Caco-2 (cell line): ENCODE measurements around the gene CCAR1. TPM values are rescaled to one million over a fixed set of nuclear protein-coding genes. Genes with fewer than 3 reads are reported as not detected.
"Not testable (repeated sequence)": the region's sequence is repeated elsewhere in the genome, so short reads cannot be mapped to it uniquely, and the experiment has no call there.

ENCODE experiments used
- BruUV-seq: library from RNA; stranded (reverse); fragments of 400-500 nt; replicated peaks from 2 replicates; lab custom pipeline; 2021; lab: Mats Ljungman, UMichigan
- CTCF ChIA-PET: fragments of 300-600 bp; sonication (Branson Sonifier 250); formaldehyde crosslinking; loops from one replicate; lab custom pipeline; 2022; ENCODE audit warnings: antibody characterized with exemption; lab: Charles Lee
- POLR2A ChIA-PET: fragments of 300-600 bp; sonication (Branson Sonifier 250); formaldehyde crosslinking; loops from one replicate; lab custom pipeline; 2022; ENCODE audit warnings: antibody characterized with exemption; lab: Charles Lee
- DNase-seq, 2 experiments: peaks; one replicate each; pipeline versions ENCODE4 v3.0.0 to v3.0.0-alpha.2; 2020 to 2022
- H3K27me3 ChIP-seq: replicated peaks from 2 replicates; pipeline ENCODE4 v1.6.0; 2011; ENCODE audit warnings: low read length; ENCODE audit not compliant: control insufficient read depth, insufficient read depth
- H3K36me3 ChIP-seq: 2 replicates; pipeline ENCODE4 v1.5.1; 2011; ENCODE audit warnings: low read length; ENCODE audit not compliant: control insufficient read depth, insufficient read depth
- H3K4me1 ChIP-seq: fragments of 250-450 bp; sonication (Bioruptor Pico); 2 replicates; pipeline ENCODE4 v1.5.1; 2020; ENCODE audit warnings: mild to moderate bottlenecking
- H3K4me3 ChIP-seq: 2 replicates; pipeline ENCODE4 v1.5.1; 2011; ENCODE audit warnings: low read depth, mild to moderate bottlenecking, control low read depth, low read length
- H3K9me3 ChIP-seq: fragments of 250-450 bp; sonication (Bioruptor Pico); 2 replicates; pipeline ENCODE4 v1.5.1; 2020; ENCODE audit warnings: mild to moderate bottlenecking, moderate library complexity
- H3K27ac Mint-ChIP-seq: one replicate; pipeline ENCODE4 v1.8.0; 2022; ENCODE audit warnings: mixed read lengths; ENCODE audit not compliant: unreplicated experiment
- H3K27me3 Mint-ChIP-seq: one replicate; pipeline ENCODE4 v1.8.0; 2022; ENCODE audit warnings: mixed read lengths; ENCODE audit not compliant: insufficient read depth, unreplicated experiment
- H3K36me3 Mint-ChIP-seq: one replicate; pipeline ENCODE4 v1.8.0; 2022; ENCODE audit warnings: mild to moderate bottlenecking, mixed read lengths; ENCODE audit not compliant: insufficient read depth, unreplicated experiment
- H3K4me1 Mint-ChIP-seq: one replicate; pipeline ENCODE4 v1.8.0; 2022; ENCODE audit warnings: low read depth, mixed read lengths; ENCODE audit not compliant: unreplicated experiment
- H3K4me3 Mint-ChIP-seq: one replicate; pipeline ENCODE4 v1.8.0; 2022; ENCODE audit warnings: mild to moderate bottlenecking, moderate library complexity, mixed read lengths; ENCODE audit not compliant: unreplicated experiment
- H3K9me3 Mint-ChIP-seq: one replicate; pipeline ENCODE4 v1.8.0; 2022; ENCODE audit warnings: mixed read lengths; ENCODE audit not compliant: unreplicated experiment
- intact Hi-C: fragments of 100-400 bp; cut with micrococcal nuclease; formaldehyde crosslinking; loops from one replicate; pipeline ENCODE4 v1.10.0; 2022; ENCODE audit not compliant: unreplicated experiment
- total RNA-seq: library from RNA; stranded (reverse); gene quantifications from 2 replicates; pipeline ENCODE4 v1.2.3, GENCODE V29; 2022
- TF ChIP-seq, protein P1 (sequence below), 2 experiments: fragments of 200-600 bp in 1 of 2; IDR thresholded peaks; 1 replicate in 1 of 2; 2 replicates in 1 of 2; pipeline versions ENCODE4 v1.5.1 to v1.8.0; 2011 to 2022; ENCODE audit warnings: antibody characterized with exemption in 1 of 2, control low read depth in 1 of 2, inconsistent platforms in 1 of 2, low read depth in 1 of 2, low read length in 1 of 2, mild to moderate bottlenecking in 1 of 2, moderate library complexity in 1 of 2; ENCODE audit not compliant: insufficient read depth in 1 of 2, severe bottlenecking in 1 of 2, unreplicated experiment in 1 of 2

The CCAR1 gene
- total RNA-seq, 1 experiment from 2014 or later = 180 TPM

DNA sequence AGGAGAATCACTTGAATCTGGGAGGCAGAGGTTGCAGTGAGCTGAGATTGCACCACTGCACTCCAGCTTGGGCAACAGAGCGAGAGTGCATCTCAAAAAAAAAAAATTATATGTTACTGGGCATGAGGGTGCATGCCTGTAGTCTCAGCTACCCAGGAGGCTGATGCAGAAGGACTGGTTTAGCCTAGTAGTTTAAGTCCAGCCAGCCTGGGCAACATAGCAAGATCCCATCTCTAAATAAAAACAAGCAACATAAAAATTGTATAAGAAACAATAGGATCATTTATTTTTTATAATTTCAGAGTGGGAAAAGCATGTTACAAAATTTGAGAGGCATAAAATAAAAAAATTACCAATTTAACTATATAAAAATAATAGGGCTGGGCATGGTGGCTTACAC lies 15.5 kb upstream of the CCAR1 start:
- Mint-ChIP-seq H3K4me1 (no peaks in the 10 kb centered on the region), H3K9me3 (no peaks in the 10 kb centered on the region)
- BruUV-seq = no TSS peak

DNA sequence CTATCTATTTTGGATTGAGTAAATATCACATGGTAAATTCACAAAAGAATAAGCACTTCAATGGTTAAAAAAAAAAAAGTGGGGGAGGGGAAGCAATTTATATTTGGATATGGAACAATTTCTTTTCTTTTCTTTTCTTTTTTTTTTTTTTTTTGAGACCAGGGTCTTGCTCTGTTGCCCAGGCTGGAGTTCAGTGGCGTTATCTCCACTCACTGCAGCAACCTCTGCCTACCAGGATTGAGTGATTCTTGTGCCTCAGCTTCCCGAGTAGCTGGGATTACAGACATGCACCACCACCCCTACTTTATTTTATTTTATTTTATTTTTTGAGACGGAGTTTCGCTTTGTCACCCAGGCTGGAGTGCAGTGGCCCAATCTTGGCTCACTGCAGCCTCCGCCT lies 12.1 kb upstream of the CCAR1 start:
- H3K9me3 ChIP-seq, POLR2A ChIA-PET, H3K4me1 ChIP-seq, BruUV-seq, H3K27ac Mint-ChIP-seq, CTCF ChIA-PET, H3K4me3 Mint-ChIP-seq, H3K27me3 ChIP-seq, H3K27me3 Mint-ChIP-seq, intact Hi-C loops, H3K36me3 Mint-ChIP-seq, DNase-seq, H3K4me1 Mint-ChIP-seq, H3K4me3 ChIP-seq, H3K9me3 Mint-ChIP-seq, H3K36me3 ChIP-seq: not testable (repeated sequence)

More for the DNA sequence above, 15.5 kb upstream of the CCAR1 start:
- no peaks in the 10 kb centered on the region for H3K27me3 ChIP-seq
- TF ChIP-seq, protein P1, sequence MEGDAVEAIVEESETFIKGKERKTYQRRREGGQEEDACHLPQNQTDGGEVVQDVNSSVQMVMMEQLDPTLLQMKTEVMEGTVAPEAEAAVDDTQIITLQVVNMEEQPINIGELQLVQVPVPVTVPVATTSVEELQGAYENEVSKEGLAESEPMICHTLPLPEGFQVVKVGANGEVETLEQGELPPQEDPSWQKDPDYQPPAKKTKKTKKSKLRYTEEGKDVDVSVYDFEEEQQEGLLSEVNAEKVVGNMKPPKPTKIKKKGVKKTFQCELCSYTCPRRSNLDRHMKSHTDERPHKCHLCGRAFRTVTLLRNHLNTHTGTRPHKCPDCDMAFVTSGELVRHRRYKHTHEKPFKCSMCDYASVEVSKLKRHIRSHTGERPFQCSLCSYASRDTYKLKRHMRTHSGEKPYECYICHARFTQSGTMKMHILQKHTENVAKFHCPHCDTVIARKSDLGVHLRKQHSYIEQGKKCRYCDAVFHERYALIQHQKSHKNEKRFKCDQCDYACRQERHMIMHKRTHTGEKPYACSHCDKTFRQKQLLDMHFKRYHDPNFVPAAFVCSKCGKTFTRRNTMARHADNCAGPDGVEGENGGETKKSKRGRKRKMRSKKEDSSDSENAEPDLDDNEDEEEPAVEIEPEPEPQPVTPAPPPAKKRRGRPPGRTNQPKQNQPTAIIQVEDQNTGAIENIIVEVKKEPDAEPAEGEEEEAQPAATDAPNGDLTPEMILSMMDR (IDR thresholded peaks at IDR 0.05; ENCODE audit: insufficient read depth in 1 of 2, low read depth in 1 of 2, low read length in 1 of 2, severe bottlenecking in 1 of 2, unreplicated experiment in 1 of 2) = no peak
- ChIA-PET POLR2A (no interaction called here), CTCF (no interaction called here)
- H3K9me3 ChIP-seq = no peaks in the 10 kb centered on the region
- Mint-ChIP-seq H3K36me3 (no peaks in the 10 kb centered on the region), H3K27ac (no peak overlapping the region), H3K4me3 (no peak overlapping the region), H3K27me3 (no peaks in the 10 kb centered on the region)
- H3K4me1 ChIP-seq = no peaks in the 10 kb centered on the region
- no peak overlapping the region for H3K4me3 ChIP-seq
- intact Hi-C loops = no loop called here
- no peaks in the 10 kb centered on the region for H3K36me3 ChIP-seq
- DNase-seq = no peak

DNA sequence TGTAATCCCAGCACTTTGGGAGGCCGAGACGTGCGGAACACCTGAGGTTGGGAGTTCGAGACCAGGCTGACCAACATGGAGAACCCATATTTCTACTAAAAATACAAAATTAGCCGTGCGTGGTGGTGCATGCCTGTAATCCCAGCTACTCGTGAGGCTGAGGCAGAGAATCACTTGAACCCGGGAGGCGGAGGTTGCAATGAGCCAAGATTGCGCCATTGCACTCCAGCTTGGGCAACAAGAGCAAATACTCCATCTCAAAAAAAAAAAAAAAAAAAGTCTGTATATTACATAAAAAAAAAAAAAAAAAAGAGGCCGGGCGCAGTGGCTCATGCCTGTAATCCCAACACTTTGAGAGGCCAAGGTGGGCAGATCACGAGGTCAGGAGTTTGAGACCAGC lies 8.0 kb upstream of the CCAR1 start:
- H3K36me3 Mint-ChIP-seq, H3K4me3 Mint-ChIP-seq, BruUV-seq, DNase-seq, H3K27me3 ChIP-seq, intact Hi-C loops, H3K36me3 ChIP-seq, H3K27me3 Mint-ChIP-seq, H3K4me1 ChIP-seq, H3K9me3 Mint-ChIP-seq, H3K4me1 Mint-ChIP-seq, H3K4me3 ChIP-seq, H3K27ac Mint-ChIP-seq, H3K9me3 ChIP-seq, POLR2A ChIA-PET: not testable (repeated sequence)
- CTCF ChIA-PET = interaction anchor here (0.6 kb wide), 2 partner anchors 56 to 500 kb away, joined by 4 to 6 read pairs; no protein-coding TSS in a partner anchor

DNA sequence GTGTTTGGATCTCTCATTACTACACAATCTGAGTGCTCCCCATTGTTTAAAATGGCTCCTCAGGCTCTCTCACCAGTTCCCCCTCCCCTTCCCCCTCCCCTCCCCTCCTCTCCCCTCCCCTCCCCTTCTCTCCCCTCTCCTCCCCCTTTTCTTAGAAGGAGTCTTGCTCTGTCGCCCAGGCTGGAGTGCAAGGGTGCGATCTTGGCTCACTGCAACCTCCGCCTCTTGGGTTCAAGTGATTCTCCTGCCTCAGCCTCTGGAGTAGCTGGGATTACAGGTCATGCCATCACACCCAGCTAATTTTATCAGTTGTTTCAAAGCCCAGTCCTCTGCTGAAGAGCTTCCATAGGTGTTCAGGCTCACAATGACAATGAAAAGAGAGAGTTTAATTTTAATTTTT lies 3.6 kb upstream of the CCAR1 start:
- ChIA-PET POLR2A (no interaction called here), CTCF (no interaction called here)
- Mint-ChIP-seq H3K27ac (no peak overlapping the region), H3K4me3 (no peak overlapping the region), H3K4me1 (peaks cover 7% of the 10 kb centered on the region), H3K27me3 (no peaks in the 10 kb centered on the region), H3K9me3 (no peaks in the 10 kb centered on the region), H3K36me3 (peaks cover 25% of the 10 kb centered on the region)
- Histone ChIP-seq H3K4me3 (no peak overlapping the region), H3K36me3 (no peaks in the 10 kb centered on the region), H3K27me3 (no peaks in the 10 kb centered on the region), H3K4me1 (peaks cover 4% of the 10 kb centered on the region), H3K9me3 (no peaks in the 10 kb centered on the region)
- BruUV-seq = no TSS peak
- no peak for DNase-seq
- TF ChIP-seq, protein P1 (IDR thresholded peaks at IDR 0.05; ENCODE audit: insufficient read depth in 1 of 2, low read depth in 1 of 2, low read length in 1 of 2, severe bottlenecking in 1 of 2, unreplicated experiment in 1 of 2) = no peak
- intact Hi-C loops = no loop called here
